ENCODE data around the gene BLMH. TPM values are rescaled to one million over a fixed set of nuclear protein-coding genes. Genes with fewer than 3 reads are reported as not detected.

The BLMH gene
- total RNA-seq, 1 donor, result 50.6 TPM

DNA sequence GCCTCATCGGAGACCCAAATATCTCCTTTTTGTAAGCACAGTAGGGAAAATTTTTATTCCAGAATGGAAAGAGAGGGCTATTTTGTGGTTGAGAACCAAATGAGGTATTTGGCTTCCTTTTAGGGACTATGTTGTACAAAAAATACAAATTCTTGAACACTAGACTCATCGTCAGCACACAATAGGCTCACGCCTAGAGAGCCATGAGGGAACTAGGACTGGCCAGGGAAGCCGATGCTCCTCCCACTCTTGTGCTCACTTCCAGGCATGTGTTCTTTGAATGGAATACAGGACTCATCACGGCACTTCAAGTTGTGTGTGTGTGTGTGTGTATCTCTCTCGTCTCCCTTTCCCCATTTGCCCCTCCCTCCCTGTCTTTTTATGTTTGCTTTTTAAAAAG, 17.8 kb upstream of the BLMH start:
- DNase-seq (ENCODE audit: low read depth in 2 of 3, low spot score in 2 of 3), result no peak

DNA sequence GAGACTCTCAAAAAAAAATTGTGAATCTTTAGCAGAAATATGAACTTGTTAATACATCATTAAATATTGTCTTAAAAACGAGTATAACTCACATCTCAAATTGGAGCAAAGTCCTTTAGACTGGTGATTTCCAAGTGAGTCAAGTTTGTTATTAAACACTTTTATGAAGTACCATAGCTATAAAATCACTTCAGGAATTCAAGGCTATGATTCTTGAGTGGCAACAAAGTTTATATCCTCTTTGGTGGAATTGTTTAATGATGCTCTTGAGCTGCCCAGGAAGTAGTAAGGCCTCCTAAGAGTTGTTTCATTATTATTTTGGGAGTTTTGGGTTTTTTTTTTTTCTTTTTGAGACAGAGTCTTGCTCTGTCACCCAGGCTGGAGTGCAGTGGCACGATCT, 16.7 kb upstream of the BLMH start:
- no peak for DNase-seq (ENCODE audit: low read depth in 2 of 3, low spot score in 2 of 3)

DNA sequence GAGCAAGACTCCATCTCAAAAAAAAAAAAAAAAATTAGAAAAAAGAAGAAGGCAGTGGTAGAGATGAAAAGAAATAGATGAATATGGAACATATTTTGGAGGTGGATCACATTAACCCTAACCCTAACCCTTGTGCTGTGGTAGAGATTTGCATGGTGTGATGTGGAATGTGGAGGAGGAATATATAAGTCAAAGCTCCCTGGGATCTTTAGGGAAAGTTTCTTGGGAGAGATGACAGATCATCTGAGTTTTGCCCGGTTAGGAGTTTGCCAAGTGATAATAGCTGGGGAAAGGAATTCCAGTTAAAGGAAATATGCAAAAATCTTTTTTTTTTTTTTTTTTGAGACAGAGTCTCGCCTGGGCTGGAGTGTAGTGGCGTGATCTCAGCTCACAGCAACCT, 13.0 kb upstream of the BLMH start:
- no peak for DNase-seq (ENCODE audit: low read depth in 2 of 3, low spot score in 2 of 3)

DNA sequence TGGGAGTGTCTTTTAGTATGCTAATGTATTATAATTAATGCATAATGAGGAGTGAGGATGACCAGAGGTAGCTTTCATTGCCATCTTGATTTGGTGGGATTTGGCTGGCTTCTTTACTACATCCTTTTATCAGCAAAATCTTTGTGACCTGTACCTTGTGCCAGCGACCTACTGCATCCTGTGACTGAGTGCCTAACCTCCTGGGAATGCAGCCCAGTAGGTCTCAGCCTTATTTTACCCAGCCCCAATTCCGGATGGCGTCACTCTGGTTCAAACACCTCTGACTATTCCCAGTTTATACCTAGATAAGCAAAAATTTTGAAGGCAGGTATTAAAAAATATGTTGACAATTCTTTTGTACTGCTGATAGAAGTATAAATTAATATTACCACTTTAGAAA, 10.5 kb upstream of the BLMH start:
- DNase-seq (ENCODE audit: low read depth in 2 of 3, low spot score in 2 of 3), result no peak

DNA sequence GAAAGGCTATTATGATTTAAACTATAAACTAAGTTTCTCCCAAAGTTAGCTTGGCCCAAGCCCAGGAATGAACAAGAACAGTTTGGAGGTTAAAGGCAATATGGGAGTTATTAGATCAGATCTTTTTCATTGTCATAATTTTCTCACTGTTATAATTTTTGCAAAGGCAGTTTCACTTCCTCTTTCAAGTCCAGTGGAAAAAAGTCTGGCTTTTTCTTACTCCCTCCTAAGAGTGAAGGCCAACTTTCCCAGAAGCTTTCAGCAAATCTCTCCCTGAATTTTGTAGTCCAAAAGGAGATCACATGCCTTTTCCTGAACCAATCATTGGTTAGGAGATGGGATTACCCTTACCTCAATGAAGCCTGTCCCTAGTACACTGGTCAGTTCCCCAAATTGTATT, 9.1 kb upstream of the BLMH start:
- DNase-seq (ENCODE audit: low read depth in 2 of 3, low spot score in 2 of 3), result peak in 1 of 3 donors; percentile 11

DNA sequence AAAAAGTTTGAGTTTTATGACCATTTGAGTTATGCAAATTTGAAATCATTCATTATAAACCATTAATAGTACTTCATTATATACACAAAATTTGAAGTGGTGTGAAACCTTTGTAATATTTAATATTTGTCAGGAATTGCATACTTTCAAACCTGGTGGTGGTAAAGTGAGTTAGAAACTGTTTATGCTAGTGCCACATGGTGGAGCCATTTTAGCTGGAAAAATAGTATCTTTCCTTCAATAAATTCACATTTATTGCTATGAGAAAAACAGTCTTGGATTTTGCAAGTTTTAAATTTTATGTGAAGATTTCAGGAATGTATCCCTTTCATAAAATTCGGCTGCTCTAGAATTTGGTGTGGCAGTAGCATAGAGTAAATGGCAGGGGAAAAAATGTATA, 7.3 kb upstream of the BLMH start:
- no peak for DNase-seq (ENCODE audit: low read depth in 2 of 3, low spot score in 2 of 3)

DNA sequence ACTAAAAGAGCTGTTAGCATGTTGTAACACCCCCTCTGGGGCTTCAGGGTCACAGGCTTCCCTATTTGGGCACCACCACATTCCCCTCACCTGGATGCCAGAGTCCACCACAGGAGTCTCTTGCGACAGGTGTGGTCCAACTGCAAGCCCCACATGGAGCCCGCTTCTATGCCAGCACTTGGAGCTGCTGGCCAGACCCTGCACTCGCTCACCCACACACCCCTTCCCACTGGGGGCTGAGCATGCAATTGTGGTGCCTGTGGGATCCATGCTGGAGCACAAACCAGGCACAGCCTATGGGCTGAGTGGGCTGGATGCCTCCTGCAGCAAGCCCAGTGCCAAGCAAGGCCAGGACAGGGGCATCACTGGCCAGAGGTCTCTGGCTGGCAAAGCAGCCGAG, 6.0 kb upstream of the BLMH start:
- DNase-seq (ENCODE audit: low read depth in 2 of 3, low spot score in 2 of 3), result no peak

DNA sequence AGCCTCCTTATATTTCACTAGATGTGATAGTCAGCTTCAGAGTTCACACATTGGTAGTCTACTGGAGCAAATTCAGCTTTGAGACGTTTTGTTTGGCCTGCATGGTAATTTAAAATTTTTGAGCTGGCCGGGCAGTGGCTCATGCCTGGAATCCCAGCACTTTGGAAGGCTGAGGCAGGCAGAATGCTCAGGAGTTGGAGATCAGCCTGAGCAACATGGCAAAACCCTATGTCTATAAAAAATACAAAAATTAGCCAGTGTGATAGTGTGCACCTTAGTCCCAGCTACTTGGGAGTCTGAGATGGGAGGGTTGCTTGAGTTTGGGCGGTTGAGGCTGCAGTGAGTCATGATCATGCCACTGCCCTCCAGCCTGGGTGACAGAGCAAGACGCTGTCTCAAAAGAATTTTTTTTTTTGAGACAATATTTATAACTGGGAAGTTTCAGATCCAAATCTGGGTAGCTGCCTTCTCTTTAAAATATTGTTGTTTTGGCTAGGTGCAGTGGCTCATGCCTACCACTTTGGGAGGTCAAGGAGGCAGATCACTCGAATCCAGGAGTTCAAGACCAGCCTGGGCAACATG, 4.8 kb upstream of the BLMH start:
- DNase-seq (ENCODE audit: low read depth in 2 of 3, low spot score in 2 of 3), result no peak

DNA sequence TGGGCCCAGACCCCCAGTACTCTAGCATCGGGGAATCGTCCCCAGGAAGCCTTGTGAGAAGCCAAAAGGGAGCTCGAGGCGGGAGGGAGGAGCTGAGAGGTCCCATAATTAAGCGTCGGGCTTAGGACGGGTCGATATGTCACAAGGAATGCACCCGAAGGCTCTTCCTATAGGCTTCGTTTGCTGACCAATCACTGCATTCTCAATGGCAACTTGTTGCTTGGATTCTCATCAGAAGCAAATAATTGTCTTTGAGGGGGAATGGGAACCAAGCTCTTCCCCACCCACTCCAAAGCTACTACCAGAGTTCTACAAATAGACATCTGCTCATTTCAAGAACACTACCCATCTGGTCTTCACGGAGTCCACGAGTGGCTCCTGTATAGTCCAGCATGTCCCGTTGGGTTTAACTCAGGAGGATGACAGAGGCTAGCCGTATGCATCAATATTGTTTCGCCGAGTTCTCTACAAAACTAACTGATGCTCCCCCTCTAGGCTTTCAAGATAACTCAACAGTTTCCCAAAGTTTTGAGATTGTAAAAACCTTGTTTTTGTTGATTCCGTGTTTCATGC, 628 bp upstream of the BLMH start:
- DNase-seq (ENCODE audit: low read depth in 2 of 3, low spot score in 2 of 3), result peak in 1 of 3 donors; percentile 45

DNA sequence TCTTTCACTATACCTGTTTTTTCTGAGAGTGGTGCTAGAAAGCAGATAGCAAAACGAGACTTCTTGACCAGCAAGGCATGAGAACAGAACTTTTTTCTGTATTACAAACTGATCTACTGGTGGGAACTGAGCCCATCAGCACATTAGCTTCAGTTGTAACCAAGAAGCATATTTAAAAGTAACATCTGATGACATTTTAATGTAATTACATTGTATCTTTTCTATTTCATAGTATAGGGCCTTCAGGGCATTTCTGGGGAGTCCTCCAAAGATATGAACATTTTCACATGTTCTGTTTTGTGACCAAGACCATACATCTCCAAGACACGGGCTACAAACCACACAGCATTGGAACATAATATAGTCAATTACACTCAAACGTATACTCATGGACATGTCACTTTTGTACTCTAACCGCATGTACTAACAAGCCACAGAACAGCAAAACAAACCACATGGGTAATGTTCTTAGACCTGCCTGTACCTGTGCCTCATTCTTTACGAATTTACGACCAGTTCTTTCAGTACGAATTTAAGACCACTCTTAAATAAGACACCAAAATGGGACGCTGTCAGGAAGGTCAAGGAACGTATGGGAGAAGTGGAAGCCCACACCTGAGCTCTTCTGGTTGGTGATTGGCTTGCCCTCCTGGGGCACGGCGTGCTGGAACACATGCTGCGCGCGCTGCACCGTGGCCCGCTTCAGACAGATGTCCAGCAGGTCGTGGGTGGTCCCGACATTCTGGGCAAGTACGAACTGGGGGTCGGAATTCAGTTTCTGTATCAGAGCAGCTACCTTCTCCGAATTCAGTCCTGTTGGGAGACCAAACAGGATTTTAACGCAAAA, 825 bp downstream of the BLMH start:
- peak in 2 of 3 donors; percentile 3 to 7 for DNase-seq (ENCODE audit: low read depth in 2 of 3, low spot score in 2 of 3)

DNA sequence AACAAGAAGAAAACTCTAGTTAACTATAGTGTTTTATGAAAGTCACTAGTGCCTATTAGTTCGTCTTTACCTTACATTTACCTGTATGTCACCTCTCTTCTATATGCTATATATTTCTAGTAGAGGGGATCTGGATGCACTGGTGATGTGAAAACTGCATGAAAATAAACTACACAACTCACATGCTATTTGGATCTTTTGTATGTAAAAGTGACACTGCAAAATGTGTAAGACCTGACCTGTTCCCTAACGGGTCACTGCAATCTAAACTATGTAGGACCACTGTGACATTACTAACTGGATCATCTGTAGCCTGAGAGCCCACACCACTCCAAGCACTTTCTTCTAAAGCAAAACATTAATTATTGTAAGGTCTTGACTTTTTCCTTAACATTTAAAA, 1.7 kb downstream of the BLMH start:
- no peak for DNase-seq (ENCODE audit: low read depth in 2 of 3, low spot score in 2 of 3)

DNA sequence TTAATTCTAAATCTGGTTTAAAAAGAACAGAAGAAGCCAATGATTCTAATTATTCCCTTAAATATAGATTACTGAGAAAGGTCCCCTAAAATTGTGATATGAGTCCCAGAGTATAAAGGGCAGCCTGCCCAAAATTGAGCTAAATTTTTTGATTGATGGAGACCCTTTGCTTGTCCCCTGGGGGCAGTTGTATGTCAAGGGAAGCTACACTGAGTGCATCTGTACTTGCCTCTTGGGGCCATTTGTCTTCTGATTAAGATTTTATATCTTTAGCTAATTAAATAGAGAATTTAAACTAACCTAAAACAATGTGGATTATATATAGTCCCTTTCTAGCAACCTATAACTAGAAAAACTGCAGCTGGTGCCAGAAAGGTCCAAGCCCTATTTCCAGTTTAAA, 12.6 kb downstream of the BLMH start:
- no peak for DNase-seq (ENCODE audit: low read depth in 2 of 3, low spot score in 2 of 3)

DNA sequence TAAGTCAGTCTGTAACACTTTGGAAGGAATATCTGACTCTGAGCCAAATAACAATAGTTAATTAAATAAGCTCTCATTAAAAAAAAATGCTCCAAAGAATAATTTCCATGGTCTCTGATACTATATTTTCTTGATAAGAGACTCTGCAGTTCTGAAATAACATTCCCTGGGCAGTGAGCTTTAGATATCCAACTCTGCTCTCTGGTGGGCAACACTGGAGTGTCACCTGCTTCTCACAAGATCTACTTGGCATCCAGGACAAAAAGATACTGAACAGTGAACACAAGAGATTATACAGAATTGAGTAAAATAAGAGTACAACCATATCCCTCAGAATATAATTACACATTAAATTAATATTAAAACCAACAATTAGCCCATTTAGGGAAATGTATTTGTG, 13.7 kb downstream of the BLMH start:
- peak in 2 of 3 donors; percentile 32 to 67 for DNase-seq (ENCODE audit: low read depth in 2 of 3, low spot score in 2 of 3)

DNA sequence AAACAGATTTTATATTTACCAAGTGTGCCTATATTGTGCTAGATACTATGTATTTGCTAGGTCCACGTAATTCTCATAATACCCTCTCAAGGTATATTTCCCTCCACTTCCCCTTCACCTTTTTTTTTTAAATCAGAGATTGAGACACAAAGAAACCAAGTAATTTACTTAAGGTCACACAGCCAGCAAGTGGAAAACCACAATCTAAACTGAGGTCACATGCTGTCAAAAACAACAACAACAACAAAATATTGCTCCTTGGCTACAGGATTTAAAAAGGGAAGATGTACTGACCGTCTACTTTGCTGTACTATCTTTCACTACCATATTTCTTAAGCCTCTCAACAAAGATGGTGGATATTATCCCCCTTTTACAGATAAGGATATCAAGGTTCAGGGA, 15.8 kb downstream of the BLMH start:
- no peak for DNase-seq (ENCODE audit: low read depth in 2 of 3, low spot score in 2 of 3)

DNA sequence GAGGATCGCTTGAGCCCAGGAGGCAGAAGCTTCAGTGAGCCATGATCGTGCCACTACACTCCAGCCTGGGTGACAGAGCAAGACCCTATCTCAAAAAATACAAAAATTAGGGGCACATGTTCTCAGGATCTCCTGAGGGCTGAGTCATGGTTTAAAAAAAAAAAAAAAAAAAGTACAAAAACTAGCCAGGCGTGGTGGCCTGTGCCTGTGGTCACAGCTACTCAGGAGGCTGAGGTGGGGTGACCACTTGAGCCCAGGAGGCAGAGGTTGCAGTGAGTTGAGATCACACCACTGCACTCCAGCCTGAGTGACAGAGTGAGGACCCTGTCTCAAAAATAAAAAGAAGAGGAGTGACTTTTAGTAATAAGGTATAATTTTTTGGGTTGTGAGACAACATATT, 16.9 kb downstream of the BLMH start:
- no peak for DNase-seq (ENCODE audit: low read depth in 2 of 3, low spot score in 2 of 3)

DNA sequence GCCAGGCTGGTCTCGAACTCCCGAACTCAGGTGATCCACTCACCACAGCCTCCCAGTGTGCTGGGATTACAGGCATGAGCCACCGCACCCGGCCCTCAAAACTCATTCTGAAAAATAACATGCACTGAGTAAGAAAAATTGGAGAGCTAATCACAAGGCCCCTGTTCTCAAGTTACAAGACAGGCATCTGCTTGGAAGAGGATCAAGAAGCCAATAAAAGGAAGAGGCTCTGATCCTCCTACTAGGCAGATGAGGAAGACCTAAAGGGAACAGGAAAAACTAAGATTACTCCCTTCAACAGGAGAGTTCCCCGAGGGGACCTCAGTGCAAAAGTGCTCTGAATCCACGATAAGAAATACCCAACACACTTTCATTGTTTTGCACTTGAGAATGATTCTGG, 18.4 kb downstream of the BLMH start:
- DNase-seq (ENCODE audit: low read depth in 2 of 3, low spot score in 2 of 3), result no peak

DNA sequence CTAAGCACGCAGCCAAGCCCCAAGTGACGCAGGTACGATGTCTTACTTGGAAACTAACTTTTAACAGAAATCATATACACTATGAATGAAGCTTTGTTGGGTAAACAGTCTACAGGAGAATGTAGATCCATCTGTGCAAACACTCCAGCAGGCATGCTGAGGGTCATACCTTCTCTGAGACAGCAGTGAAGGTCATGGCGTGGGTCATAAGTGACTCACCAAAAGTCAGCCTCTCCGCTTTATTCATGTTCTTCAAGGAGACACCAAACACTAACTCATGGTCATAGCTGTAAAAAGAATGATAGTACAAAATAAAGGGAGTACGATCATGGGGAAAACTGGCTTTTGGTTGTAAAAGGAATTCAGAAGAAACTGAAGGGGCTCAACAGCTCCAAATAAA, 20.6 kb downstream of the BLMH start:
- DNase-seq (ENCODE audit: low read depth in 2 of 3, low spot score in 2 of 3), result no peak

DNA sequence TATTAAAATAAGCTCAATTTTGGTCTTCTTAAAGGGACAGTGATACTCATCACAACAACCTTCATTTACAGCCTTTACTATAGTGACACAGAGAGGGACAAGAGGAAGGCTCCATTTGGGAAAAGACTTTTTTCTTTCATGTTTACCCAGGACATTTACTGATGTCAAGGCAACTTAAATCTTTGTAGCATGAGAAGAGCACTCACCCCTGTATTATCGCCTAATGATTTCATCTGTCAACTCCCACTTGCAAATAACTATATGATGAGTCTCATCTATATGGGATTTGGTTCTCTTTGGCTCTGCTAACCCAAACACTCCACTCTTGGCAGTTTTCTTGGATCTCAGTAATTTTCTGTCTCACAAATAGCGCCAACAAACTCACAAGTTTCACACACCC, 24.1 kb downstream of the BLMH start:
- DNase-seq (ENCODE audit: low read depth in 2 of 3, low spot score in 2 of 3), result no peak

DNA sequence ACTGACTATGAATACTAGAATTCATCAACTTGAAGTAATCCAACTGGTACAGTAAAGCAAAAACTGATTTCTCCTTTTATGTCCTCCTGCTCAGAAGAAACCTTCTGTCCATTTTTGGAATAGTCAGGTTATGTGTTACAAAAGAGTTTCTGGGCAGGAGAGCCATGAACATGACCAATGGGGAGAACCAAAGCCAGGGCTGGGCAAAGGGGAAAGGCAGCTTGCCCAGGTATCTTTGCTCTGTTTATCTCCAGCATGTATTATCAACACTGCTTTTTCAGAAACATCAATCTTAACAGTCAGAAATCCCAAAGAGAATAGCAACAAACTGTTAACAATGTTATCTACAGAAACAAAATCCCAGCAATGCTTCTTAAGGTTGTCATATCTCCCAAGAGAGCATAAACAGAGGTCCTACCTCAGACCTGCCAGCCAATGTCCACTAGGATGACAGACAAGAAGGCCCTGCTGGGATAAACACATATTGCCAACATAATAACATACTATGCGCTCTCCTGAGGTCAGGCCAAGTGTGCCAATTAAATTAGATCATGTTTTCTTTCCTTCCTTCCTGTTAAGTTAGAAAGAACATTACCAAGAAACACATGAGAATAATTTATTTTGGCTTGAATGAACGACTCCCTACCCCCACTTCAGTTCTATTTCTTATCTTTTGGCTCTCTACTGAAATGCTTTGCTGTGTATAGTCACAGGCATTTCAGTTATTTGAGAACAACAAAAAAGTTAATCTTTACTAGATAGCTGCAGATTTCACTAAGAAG, 28.0 kb downstream of the BLMH start:
- no peak for DNase-seq (ENCODE audit: low read depth in 2 of 3, low spot score in 2 of 3)

DNA sequence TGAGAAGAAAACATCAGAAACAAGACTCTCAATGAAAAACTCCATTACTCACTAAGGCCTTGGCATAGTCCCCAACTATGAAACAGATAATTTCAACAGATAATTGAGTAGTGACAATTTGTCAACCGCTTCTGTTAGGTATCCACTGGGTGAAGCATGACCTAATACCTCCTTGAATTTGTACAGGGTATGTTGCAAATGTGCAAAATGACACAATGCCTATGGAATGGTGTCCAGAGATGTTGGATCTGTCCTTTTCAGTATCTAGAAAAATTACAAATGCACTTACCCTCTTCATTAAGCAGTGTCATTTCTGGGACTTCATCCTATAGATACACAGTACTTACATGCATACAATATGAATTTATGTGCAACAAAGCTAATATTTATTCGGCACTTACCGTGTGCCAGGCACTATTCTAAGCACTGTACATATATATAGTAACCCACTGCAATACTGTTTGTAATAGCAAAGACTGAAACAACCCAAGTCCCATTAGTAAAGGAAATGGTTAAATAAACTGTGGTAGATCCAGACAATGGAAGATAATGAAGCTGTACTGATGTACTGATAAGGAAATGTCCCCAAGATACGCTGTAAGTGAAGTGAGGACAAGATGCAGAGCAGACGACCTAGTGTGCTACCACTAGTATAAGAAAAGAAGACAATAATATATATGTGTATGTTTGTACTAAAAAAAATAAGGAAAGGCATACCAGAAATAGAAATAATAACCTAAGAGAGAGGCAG, 34.8 kb downstream of the BLMH start:
- DNase-seq (ENCODE audit: low read depth in 2 of 3, low spot score in 2 of 3), result no peak

DNA sequence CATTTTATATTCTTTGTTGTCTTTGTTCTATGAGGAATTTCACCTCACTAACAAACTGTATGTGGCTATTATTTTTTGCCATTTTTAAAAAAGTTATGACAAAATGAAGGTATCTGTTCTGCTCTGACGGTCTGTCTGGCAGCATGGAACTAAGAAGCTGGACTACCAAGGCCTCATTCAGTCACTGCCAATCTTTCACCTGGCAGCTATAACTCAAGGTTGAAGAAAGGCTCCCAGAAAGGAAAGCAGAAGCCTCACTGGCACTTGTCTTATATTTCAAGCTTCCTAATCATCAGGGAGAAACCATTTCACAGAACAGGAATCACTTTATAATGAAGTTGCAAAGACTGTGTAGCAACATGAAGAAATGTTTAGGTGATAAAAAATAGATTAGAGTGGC, 37.6 kb downstream of the BLMH start:
- no peak for DNase-seq (ENCODE audit: low read depth in 2 of 3, low spot score in 2 of 3)

Data from hematopoietic multipotent progenitor cell (in vitro differentiated cells).